AG10803 (cell line): ENCODE data around the gene DLAT.

Source experiments
- DNase-seq: peaks from one replicate; pipeline ENCODE4 v3.0.0; 2010; ENCODE audit warnings: low read depth
- H3K4me3 ChIP-seq: 2 replicates; pipeline ENCODE4 v1.5.1; 2011; ENCODE audit warnings: mild to moderate bottlenecking, low read length, control low read depth
- TF ChIP-seq, protein P1 (sequence below): conservative IDR thresholded peaks from 2 replicates; pipeline ENCODE4 v1.5.1; 2011; ENCODE audit warnings: mild to moderate bottlenecking, low read length, control low read depth, inconsistent platforms

DLAT gene

DNA sequence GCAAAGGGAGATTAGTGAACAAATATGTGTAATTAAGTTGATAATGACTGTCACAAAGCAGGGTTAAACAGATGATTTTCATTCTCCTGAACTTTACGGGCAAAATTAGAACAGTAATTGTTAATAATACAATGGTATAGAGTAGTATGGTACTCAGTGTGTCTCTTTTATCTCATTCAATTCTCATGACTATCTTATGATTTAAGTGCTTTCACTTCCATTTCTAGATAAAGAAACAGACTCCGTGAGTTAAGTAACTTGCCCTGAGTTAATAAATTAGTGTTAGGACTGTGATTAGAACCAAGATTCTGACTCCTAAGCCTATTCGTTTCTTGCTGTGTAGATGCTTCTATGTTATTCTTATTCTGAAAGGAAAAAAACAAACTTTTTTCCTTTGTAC is 26.6 kb downstream of the DLAT start:
- no peak for DNase-seq
- TF ChIP-seq, protein P1, sequence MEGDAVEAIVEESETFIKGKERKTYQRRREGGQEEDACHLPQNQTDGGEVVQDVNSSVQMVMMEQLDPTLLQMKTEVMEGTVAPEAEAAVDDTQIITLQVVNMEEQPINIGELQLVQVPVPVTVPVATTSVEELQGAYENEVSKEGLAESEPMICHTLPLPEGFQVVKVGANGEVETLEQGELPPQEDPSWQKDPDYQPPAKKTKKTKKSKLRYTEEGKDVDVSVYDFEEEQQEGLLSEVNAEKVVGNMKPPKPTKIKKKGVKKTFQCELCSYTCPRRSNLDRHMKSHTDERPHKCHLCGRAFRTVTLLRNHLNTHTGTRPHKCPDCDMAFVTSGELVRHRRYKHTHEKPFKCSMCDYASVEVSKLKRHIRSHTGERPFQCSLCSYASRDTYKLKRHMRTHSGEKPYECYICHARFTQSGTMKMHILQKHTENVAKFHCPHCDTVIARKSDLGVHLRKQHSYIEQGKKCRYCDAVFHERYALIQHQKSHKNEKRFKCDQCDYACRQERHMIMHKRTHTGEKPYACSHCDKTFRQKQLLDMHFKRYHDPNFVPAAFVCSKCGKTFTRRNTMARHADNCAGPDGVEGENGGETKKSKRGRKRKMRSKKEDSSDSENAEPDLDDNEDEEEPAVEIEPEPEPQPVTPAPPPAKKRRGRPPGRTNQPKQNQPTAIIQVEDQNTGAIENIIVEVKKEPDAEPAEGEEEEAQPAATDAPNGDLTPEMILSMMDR = no peak
- H3K4me3 ChIP-seq = no peak overlapping the region

DNA sequence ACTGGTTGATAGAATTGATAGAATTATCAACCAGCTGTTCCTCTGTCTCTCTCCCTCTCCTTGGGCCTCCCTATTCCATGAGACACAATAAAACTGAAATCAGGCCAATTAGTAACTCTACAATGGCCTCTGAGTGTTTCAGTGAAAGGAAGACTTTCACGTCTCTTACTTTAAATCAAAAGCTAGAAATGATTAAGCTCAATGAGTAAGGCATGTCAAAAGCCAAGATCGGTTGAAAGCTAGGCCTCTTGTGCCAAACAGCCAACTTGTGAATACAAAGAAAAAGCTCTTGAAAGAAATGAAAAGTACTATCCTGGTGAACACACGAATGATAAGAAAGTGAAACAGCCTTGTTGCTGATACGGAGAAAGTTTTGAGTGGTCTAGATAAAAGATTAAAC is 32.0 kb downstream of the DLAT start:
- DNase-seq = no peak
- no peak overlapping the region for H3K4me3 ChIP-seq
- TF ChIP-seq, protein P1 = no peak

DNA sequence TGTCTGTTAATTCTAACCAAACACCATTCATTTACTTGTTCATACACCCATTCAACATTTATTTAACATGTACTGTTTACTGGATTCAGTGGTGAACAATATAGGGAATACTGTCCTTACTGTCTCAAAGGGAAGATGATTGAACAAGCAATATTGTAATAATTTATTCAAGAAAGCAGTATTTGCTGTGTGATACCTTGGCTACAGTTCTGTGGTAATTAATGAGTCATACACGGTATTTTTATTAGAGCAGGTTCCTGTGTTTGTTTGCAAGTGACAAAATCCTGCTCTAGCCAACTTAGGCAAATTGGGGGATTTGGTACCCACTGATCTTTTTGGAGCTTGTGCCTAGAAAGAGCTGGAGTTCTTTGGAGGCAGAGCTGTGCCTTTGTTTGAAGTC is 32.9 kb downstream of the DLAT start:
- DNase-seq = no peak
- TF ChIP-seq, protein P1 = no peak
- no peak overlapping the region for H3K4me3 ChIP-seq

DNA sequence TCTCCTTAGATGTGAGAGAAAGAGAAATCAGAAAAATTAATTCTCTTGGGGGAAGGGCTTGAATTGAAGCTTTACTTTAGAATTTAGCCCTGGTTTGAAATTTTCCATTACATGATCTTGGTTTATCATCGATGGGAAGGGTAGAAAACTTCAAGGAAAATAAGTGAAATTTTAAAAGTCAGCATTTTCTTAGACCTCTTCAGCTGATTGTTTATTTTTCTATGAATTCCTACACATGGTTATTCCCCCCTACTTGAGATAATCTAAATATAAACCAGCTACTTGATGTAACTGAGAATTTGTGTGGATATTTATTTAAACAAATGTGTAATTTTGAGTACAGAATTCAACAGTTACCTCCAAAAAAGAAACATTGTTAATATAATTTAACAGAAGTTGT is 37.7 kb downstream of the DLAT start:
- H3K4me3 ChIP-seq = no peak overlapping the region
- TF ChIP-seq, protein P1 = no peak
- no peak for DNase-seq

DNA sequence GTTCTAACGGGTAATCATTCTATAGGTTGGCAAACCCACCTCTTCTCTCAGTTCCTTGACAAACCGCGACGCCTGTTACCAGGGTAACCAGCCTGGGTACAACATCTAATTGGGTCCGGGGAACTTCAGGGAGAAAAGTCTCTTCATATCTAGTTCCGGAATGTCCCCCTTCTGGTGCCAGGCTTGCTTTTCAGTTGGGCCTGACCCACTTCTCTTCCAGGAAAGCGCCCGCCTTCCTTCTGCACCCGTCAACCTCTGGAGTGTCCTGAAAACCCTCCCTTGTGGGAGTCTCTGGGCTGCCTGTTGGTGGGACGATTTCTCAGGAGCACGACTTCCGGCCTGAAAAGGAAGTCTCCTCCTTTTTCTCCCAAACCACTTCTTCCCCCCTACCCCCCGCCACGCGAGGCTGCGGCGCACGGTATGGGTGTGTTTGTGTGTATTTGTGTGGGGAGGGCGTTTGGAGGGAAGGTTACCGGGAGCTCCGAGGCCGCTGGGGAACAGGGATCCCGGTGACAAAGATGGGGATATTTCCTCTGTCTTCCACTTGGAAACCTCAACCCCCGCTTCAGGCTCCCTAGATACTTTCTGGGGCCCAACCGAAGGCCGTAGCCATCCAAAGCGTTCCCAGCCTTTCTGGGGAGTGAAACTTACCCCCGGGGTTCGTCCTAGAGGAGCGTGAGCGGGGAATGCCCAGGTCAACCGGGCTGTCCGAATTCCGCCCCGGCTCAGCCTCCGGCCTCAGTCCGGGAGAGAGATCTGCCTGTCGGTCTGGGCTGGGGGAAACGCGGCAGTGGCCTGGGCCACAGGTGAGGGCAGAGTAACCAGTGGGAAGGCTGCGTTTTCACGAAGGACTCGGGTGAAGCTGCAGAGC is 49.0 kb downstream of the DLAT start, which contains the start of the genes NKAPD1 and PIH1D2:
NKAPD1 (plus strand) TSS at position 359 of the 871 bp plus-strand sequence. CDS start 1,276 bp downstream, outside the sequence.
PIH1D2 (minus strand) TSS at position 77 of the 871 bp plus-strand sequence. CDS start 843 bp downstream, outside the sequence.
- TF ChIP-seq, protein P1 = peak; percentile 23; the same call in 1 of the 2 replicates
- peak; percentile 88 for DNase-seq
- peak within 1 kb of the TSS; percentile 90 for H3K4me3 ChIP-seq

DNA sequence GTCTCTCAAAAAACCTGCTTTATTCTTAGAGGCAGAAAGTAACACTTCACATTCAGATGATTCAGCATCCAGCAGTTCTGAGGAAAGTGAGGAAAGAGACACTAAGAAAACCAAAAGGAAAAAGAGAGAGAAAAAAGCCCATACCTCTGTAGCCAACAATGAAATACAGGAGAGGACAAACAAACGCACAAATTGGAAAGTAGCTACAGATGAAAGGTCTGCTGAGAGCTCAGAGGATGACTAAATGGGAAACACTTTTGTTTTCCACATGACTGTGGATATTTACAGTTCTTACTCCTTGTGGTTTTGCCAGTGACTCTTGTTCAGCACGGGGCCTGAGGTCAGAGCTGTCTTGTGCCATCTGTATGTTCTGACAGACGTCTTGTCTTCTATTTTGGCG is 57.5 kb downstream of the DLAT start:
- TF ChIP-seq, protein P1 = no peak
- H3K4me3 ChIP-seq = no peak overlapping the region
- DNase-seq = peak; percentile 80
